NCI-H1694 treated with DMSO at 0.1 percent for 48 hours (cell line): ENCODE results near the gene ZSWIM5.
"Not testable (repeated sequence)": the region's sequence is repeated elsewhere in the genome, so short reads cannot be mapped to it uniquely, and the experiment has no call there.

ENCODE experiments used
- DNase-seq: peaks from one replicate; lab custom pipeline; 2025; lab: John Stamatoyannopoulos, UW

The ZSWIM5 gene

GRCh38 chr1:45084562-45084961, 121.8 kb downstream of the ZSWIM5 start:
- DNase-seq = no peak

GRCh38 chr1:45079533-45079932, 126.9 kb downstream of the ZSWIM5 start:
- no peak for DNase-seq

GRCh38 chr1:45076959-45077358, 129.4 kb downstream of the ZSWIM5 start:
- not testable (repeated sequence) for DNase-seq

GRCh38 chr1:45071567-45071966, 134.8 kb downstream of the ZSWIM5 start:
- no peak for DNase-seq

- DNase-seq = no peak
These were observed 138.6 kb downstream of the ZSWIM5 start for GRCh38 chr1:45067806-45068205.

GRCh38 chr1:45065083-45065482, 141.3 kb downstream of the ZSWIM5 start:
- no peak for DNase-seq

GRCh38 chr1:45062463-45062862, 143.9 kb downstream of the ZSWIM5 start:
- not testable (repeated sequence) for DNase-seq

- no peak for DNase-seq
These were observed 146.6 kb downstream of the ZSWIM5 start for GRCh38 chr1:45059829-45060228.

GRCh38 chr1:45057542-45057941, 148.9 kb downstream of the ZSWIM5 start:
- DNase-seq = no peak

- DNase-seq = no peak
These were observed 155.2 kb downstream of the ZSWIM5 start for GRCh38 chr1:45051005-45051772.

GRCh38 chr1:45047032-45047431, 159.4 kb downstream of the ZSWIM5 start:
- no peak for DNase-seq

- DNase-seq = no peak
These were observed 161.5 kb downstream of the ZSWIM5 start for GRCh38 chr1:45044916-45045315.

- no peak for DNase-seq
These were observed 163.3 kb downstream of the ZSWIM5 start for GRCh38 chr1:45043094-45043493.

GRCh38 chr1:45040297-45040696, 166.1 kb downstream of the ZSWIM5 start:
- no peak for DNase-seq

- DNase-seq = no peak
These were observed 167.6 kb downstream of the ZSWIM5 start for GRCh38 chr1:45038661-45039364.

- no peak for DNase-seq
These were observed 168.2 kb downstream of the ZSWIM5 start for GRCh38 chr1:45038240-45038639.

GRCh38 chr1:45037456-45037855, 168.9 kb downstream of the ZSWIM5 start:
- DNase-seq = no peak

- DNase-seq = no peak
These were observed 170.6 kb downstream of the ZSWIM5 start for GRCh38 chr1:45035631-45036301.

- no peak for DNase-seq
These were observed 173.0 kb downstream of the ZSWIM5 start for GRCh38 chr1:45033356-45033755.

GRCh38 chr1:45032837-45033236, 173.6 kb downstream of the ZSWIM5 start:
- no peak for DNase-seq

- no peak for DNase-seq
These were observed 180.0 kb downstream of the ZSWIM5 start for GRCh38 chr1:45026446-45026845.

- DNase-seq = no peak
These were observed 182.7 kb downstream of the ZSWIM5 start for GRCh38 chr1:45023663-45024062.
